ENCODE results near the gene IL17C.

Gene IL17C

DNA sequence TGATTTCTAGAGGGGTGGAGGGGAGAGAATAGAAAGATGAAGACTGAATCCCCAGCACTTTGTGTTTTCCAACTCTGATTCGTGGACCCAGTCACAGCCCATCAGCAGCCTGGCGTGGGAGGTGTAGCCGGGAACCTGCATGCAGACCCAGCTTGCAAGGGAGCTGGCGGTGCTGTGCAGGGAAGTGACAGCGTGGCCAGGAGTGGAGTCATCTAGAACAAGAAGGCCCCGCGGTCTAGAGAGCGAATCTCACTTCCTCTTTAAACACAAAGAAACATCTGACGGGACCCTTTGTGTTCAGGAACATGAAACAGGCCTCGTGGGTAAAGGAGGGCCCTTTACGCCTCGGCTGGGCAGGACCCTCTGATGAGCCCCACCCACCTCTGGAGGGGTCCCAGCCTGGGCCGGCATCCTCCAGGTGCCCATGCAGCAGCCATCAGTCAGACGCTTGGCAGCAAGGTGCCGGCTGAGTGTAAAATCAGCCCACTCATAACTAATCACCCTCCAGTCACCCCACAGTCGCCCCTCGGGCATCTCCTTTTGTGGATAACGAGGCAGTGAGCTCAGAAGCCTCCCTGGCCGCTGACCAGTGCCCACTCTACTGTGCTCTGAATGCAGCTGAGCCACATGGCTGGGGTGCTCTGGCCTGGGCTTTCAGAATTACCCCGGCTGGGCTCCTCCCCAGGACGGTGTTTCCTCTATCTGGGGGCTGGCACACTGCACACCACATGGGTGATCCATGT lies 43.5 kb downstream of the IL17C start:
- DNase-seq (ENCODE audit: low read depth): no peak
- TF ChIP-seq, protein P1, sequence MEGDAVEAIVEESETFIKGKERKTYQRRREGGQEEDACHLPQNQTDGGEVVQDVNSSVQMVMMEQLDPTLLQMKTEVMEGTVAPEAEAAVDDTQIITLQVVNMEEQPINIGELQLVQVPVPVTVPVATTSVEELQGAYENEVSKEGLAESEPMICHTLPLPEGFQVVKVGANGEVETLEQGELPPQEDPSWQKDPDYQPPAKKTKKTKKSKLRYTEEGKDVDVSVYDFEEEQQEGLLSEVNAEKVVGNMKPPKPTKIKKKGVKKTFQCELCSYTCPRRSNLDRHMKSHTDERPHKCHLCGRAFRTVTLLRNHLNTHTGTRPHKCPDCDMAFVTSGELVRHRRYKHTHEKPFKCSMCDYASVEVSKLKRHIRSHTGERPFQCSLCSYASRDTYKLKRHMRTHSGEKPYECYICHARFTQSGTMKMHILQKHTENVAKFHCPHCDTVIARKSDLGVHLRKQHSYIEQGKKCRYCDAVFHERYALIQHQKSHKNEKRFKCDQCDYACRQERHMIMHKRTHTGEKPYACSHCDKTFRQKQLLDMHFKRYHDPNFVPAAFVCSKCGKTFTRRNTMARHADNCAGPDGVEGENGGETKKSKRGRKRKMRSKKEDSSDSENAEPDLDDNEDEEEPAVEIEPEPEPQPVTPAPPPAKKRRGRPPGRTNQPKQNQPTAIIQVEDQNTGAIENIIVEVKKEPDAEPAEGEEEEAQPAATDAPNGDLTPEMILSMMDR (IDR thresholded peaks at IDR 0.05; ENCODE audit: control insufficient read depth, insufficient read depth, low read depth, low read length, missing control alignments): no peak
- no peak overlapping the region for H3K4me3 ChIP-seq (ENCODE audit: control insufficient read depth, low read depth, low read length)

DNA sequence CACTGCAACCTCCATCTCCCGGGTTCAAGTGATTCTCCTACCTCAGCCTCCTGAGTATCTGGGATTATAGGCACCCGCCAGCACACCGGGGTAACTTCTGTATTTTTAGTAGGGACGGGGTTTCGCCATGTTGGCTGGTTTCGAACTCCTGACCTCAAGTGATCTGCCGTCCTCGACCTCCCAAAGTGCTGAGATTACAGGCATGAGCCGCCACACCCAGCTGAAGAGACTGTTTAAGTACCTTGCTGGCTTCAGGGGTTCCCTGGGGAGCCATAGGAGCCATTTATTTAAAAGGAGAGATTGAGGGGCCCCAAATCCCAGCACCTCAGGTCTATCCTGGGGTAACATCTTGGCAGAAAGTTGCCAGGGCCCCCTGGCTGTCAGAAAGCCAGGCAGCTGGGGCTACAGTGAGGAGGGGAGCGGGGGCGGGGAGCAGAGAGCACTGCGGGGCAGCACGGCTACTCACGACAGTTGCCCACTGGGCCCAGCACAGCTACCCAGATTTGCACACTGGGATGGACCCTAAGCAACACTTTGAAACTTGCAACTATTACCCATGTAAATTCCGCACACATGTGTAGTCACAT lies 46.3 kb downstream of the IL17C start:
- TF ChIP-seq, protein P1 (IDR thresholded peaks at IDR 0.05; ENCODE audit: control insufficient read depth, insufficient read depth, low read depth, low read length, missing control alignments): no peak
- H3K4me3 ChIP-seq (ENCODE audit: control insufficient read depth, low read depth, low read length): no peak overlapping the region
- no peak for DNase-seq (ENCODE audit: low read depth)

DNA sequence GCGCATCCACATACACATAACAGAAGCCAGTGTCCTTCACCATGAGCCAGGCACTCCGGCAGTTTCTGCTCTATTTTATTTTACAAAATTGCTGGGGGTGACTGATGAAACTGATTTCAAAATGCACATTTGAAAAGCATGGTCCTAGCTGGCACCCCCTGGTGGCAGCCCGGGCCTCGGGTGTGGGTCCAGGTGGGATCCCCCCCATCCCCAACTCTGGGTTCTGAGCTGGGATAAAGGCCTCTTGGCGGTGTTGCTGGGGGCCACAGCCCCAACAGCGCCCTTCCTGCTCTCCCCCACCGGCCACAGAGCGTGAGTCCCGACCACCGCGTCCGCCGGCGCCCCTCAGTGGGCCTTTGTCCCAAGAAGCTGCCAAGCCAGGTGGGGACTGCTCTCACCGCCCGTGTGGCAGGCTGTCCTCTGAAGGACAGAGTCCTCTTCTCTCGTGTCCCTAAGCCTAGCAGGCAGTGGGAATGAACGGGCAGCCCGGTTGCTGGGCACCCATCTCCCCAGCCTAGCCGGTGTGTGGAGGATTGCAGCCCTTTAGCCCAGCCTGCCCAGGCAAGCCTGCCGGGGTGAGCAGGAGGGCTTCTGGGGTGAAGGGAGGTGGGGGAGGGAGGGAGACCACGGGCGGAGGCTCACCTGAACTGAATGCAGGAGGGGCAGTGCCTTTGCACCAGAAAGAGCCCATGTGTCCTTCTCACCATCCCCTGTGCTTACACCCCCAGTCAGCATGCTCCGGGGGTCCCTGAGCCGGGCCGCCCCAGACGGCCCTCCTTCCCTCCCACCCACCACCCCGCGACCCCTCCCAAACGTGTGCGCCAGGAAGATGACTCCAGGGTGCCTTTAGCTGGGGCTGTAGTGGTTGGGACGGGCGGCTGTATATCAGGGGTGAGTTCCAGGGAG lies 47.0 kb downstream of the IL17C start:
- no peak for DNase-seq (ENCODE audit: low read depth)
- TF ChIP-seq, protein P1 (IDR thresholded peaks at IDR 0.05; ENCODE audit: control insufficient read depth, insufficient read depth, low read depth, low read length, missing control alignments): peak; percentile 87
- no peak overlapping the region for H3K4me3 ChIP-seq (ENCODE audit: control insufficient read depth, low read depth, low read length)

DNA sequence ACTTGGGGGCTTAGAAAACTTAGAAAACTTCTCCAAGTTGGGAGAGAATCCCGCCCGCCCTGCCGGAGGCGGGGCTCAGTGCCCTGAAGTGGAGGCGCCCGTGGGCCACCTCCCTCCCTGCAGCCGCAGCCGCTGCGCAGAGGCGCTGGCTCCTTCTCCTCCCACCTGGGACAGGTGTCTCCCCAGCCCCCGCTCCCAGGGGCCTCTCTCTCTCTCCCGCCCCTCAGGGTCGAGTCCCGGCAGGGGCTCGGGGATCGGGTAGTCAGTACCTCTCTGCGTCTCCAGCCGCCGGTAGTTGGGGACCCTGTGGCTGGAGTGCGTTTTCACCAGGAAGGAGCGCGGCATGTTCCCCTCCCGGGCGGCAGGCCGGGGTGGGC lies 47.7 kb downstream of the IL17C start:
- H3K4me3 ChIP-seq (ENCODE audit: control insufficient read depth, low read depth, low read length): peak overlapping the region; percentile 44
- TF ChIP-seq, protein P1 (IDR thresholded peaks at IDR 0.05; ENCODE audit: control insufficient read depth, insufficient read depth, low read depth, low read length, missing control alignments): no peak
- DNase-seq (ENCODE audit: low read depth): no peak

DNA sequence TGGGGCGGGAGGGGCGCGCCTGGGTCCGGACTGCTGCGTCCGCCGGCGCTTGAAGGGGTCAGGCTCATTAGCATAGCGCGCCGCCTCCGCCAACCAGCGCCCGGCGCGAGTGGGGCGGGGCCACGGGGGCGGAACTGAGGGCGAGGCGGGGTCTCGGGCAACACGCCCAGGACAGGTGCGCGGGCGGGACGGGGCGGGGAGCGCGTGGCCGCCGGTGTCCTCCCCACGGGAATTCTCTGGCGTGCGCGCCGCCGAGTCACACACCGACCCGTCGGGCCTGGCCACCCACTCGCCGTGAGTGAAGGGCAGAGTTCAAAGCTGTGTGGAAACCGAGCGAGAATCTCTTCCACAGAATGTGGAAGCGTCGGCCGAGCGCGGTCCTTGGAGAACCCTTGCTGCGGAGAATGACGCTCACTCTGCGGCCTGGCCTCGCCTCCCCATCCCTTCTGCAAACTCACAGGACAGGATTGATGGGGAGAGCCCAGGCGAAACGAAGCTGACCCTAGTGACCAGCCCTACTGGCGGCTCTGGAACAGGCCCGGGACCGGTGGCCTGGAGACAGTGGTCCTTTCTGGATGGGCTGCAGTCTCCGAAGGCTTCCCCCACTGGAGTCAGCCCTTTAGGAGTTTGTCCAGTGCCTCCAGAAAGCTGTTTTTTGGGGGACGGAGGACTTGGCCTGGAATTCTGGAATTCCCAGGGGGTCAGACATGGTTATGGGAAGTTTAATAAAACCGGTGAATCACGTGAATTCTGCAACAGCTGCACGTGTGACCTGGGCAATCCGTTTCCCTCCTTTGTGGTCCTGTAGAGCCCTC lies 48.3 kb downstream of the IL17C start, which contains the start of gene SNAI3:
TSS of gene SNAI3 (minus strand) at position 69 of the 815 bp plus-strand sequence. CDS start 101 bp downstream, outside the sequence.
- H3K4me3 ChIP-seq (ENCODE audit: control insufficient read depth, low read depth, low read length): peak within 1 kb of the TSS; percentile 44
- TF ChIP-seq, protein P1 (IDR thresholded peaks at IDR 0.05; ENCODE audit: control insufficient read depth, insufficient read depth, low read depth, low read length, missing control alignments): no peak

DNA sequence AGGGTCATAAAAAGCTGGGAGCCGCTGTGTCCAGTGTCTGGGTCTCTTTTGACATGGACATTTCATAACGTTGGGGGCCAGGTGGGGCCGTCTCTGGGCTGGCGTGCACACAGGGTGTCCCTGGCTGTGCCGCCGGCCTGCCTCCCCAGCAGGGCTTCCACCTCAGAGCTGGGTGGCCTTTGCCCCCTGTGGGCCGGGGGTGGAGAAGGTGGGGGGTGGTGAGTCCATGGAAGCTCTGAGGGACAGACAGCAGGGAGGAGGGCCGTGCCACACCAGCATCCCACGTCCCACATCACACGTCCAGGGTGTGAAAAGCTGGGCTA lies 48.8 kb downstream of the IL17C start:
- TF ChIP-seq, protein P1 (IDR thresholded peaks at IDR 0.05; ENCODE audit: control insufficient read depth, insufficient read depth, low read depth, low read length, missing control alignments): no peak
- H3K4me3 ChIP-seq (ENCODE audit: control insufficient read depth, low read depth, low read length): no peak overlapping the region
- DNase-seq (ENCODE audit: low read depth): no peak

More for the DNA sequence above, 48.3 kb downstream of the IL17C start, which contains the start of gene SNAI3:
- DNase-seq (ENCODE audit: low read depth): no peak
